AG09309 (cell line): ENCODE data around the gene PDE4A.

Source experiments
- DNase-seq: peaks from one replicate; pipeline ENCODE4 v3.0.0-alpha.2; 2010; ENCODE audit warnings: low read depth
- H3K4me3 ChIP-seq: 2 replicates; pipeline ENCODE4 v1.5.1; 2011; ENCODE audit warnings: mild to moderate bottlenecking, low read depth, low read length, moderate library complexity; ENCODE audit not compliant: control insufficient read depth
- CTCF ChIP-seq: IDR thresholded peaks from 2 replicates; pipeline ENCODE4 v1.5.1; 2011; ENCODE audit warnings: mild to moderate bottlenecking, low read depth, low read length, inconsistent platforms; ENCODE audit not compliant: insufficient read depth, control insufficient read depth; ENCODE audit errors: missing control alignments

PDE4A gene

GRCh38 chr19:10416083-10416379, 4.3 kb upstream of the PDE4A start:
- no peak for DNase-seq
- H3K4me3 ChIP-seq = peak overlapping the region; percentile 75
- no peak for TF ChIP-seq CTCF

- H3K4me3 ChIP-seq = peak overlapping the region; percentile 75
- no peak for DNase-seq
- peak; percentile 66 for TF ChIP-seq CTCF
These were observed 3.7 kb upstream of the PDE4A start for GRCh38 chr19:10416380-10417257.

GRCh38 chr19:10417541-10418234, 2.6 kb upstream of the PDE4A start:
- no peak for DNase-seq
- no peak for TF ChIP-seq CTCF
- H3K4me3 ChIP-seq = no peak overlapping the region

GRCh38 chr19:10418235-10418484, 2.2 kb upstream of the PDE4A start:
- H3K4me3 ChIP-seq = no peak overlapping the region
- no peak for DNase-seq
- TF ChIP-seq CTCF = no peak

GRCh38 chr19:10418485-10419199, 1.7 kb upstream of the PDE4A start:
- no peak for DNase-seq
- H3K4me3 ChIP-seq = peak overlapping the region; percentile 59
- peak; percentile 15 for TF ChIP-seq CTCF

- no peak for TF ChIP-seq CTCF
- no peak for DNase-seq
These were observed 1.1 kb upstream of the PDE4A start for GRCh38 chr19:10419200-10419645.

More at GRCh38 chr19:10419200-10419645, 1.1 kb upstream of the PDE4A start:
- peak overlapping the region; percentile 59 for H3K4me3 ChIP-seq
